GM23338 (cell line): ENCODE measurements around the gene SF3A1.

Experiments
- CREB1 ChIP-seq: fragments of 250-450 bp; sonication (Bioruptor Pico); IDR thresholded peaks from 2 replicates; pipeline ENCODE4 v1.5.0; 2020; ENCODE audit warnings: low read depth, mild to moderate bottlenecking, moderate library complexity
- CTCF ChIP-seq, 2 experiments: fragments of 200-600 bp in 1 of 2; sonication (generic) in 1 of 2; conservative IDR thresholded peaks; 2 replicates each; pipeline versions ENCODE4 v1.5.1 to v1.6.1; 2016 to 2017; ENCODE audit warnings: antibody characterized with exemption in 2 of 2, low read depth in 2 of 2, mild to moderate bottlenecking in 2 of 2, moderate library complexity in 1 of 2
- EZH2 ChIP-seq: fragments of 200-600 bp; sonication (generic); IDR thresholded peaks from one replicate; pipeline ENCODE4 v1.8.0; 2017; ENCODE audit warnings: antibody characterized with exemption, mild to moderate bottlenecking, low read depth; ENCODE audit not compliant: unreplicated experiment
- EZH2phosphoT487 ChIP-seq: fragments of 200-600 bp; sonication (generic); IDR thresholded peaks from one replicate; pipeline ENCODE4 v1.8.1; 2018; ENCODE audit warnings: antibody characterized with exemption; ENCODE audit not compliant: unreplicated experiment
- JUNB ChIP-seq: IDR thresholded peaks from one replicate; pipeline ENCODE4 v1.6.1; 2016; ENCODE audit warnings: antibody characterized with exemption; ENCODE audit not compliant: unreplicated experiment
- NANOG ChIP-seq: IDR thresholded peaks from 2 replicates; pipeline ENCODE4 v1.6.1; 2016; ENCODE audit warnings: antibody characterized with exemption, borderline replicate concordance
- POLR2AphosphoS5 ChIP-seq: IDR thresholded peaks from 2 replicates; pipeline ENCODE4 v1.6.1; 2016; ENCODE audit warnings: antibody characterized with exemption, low read depth
- REST ChIP-seq: IDR thresholded peaks from one replicate; pipeline ENCODE4 v1.6.1; 2018; ENCODE audit warnings: antibody characterized with exemption; ENCODE audit not compliant: unreplicated experiment
- STAT1 ChIP-seq: IDR thresholded peaks from one replicate; pipeline ENCODE4 v1.6.1; 2016; ENCODE audit warnings: antibody characterized with exemption; ENCODE audit not compliant: unreplicated experiment
- ZNF331 ChIP-seq: fragments of 250-450 bp; sonication (Bioruptor Pico); IDR thresholded peaks from 2 replicates; pipeline ENCODE4 v1.5.0; 2020; ENCODE audit warnings: low read depth, mild to moderate bottlenecking, moderate library complexity
- TF ChIP-seq, protein P1 (sequence below): IDR thresholded peaks from 2 replicates; pipeline ENCODE4 v1.6.1; 2016; ENCODE audit warnings: antibody characterized with exemption
- TF ChIP-seq, protein P2 (sequence below): fragments of 250-450 bp; sonication (Bioruptor Pico); IDR thresholded peaks from 2 replicates; pipeline ENCODE4 v1.5.0; 2020; ENCODE audit warnings: mild to moderate bottlenecking, moderate library complexity

DNA sequence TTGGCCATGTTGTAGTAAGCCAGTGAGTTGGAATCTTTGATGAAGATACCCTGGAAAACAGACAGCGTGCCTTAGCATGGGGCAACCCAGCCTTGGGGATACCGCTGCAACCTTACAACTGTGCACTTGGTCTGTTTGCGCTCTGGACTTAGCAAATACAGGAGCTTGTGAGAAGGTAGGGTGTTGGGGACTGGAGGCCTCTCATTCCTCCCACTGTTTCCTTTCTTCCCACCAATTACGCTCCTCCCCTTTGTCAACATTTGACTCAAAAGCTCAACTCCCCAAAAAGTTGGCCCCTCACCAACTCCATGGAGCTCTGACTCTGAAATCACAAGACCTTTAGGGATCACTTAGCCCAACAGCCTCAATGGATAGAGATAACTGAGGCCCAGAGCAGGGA, 22.0 kb downstream of the SF3A1 start:
- TF ChIP-seq CTCF (conservative IDR thresholded peaks at IDR 0.05; ENCODE audit: low read depth in 2 of 2), result no peak
- TF ChIP-seq EZH2, result no peak
- no peak for TF ChIP-seq EZH2phosphoT487
- no peak for TF ChIP-seq POLR2AphosphoS5
- TF ChIP-seq ZNF331, result no peak
- no peak for TF ChIP-seq REST
- TF ChIP-seq NANOG, result no peak
- TF ChIP-seq, protein P1, sequence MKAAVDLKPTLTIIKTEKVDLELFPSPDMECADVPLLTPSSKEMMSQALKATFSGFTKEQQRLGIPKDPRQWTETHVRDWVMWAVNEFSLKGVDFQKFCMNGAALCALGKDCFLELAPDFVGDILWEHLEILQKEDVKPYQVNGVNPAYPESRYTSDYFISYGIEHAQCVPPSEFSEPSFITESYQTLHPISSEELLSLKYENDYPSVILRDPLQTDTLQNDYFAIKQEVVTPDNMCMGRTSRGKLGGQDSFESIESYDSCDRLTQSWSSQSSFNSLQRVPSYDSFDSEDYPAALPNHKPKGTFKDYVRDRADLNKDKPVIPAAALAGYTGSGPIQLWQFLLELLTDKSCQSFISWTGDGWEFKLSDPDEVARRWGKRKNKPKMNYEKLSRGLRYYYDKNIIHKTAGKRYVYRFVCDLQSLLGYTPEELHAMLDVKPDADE, result no peak
- TF ChIP-seq JUNB, result no peak
- no peak for TF ChIP-seq CREB1
- no peak for TF ChIP-seq STAT1
- TF ChIP-seq, protein P2, sequence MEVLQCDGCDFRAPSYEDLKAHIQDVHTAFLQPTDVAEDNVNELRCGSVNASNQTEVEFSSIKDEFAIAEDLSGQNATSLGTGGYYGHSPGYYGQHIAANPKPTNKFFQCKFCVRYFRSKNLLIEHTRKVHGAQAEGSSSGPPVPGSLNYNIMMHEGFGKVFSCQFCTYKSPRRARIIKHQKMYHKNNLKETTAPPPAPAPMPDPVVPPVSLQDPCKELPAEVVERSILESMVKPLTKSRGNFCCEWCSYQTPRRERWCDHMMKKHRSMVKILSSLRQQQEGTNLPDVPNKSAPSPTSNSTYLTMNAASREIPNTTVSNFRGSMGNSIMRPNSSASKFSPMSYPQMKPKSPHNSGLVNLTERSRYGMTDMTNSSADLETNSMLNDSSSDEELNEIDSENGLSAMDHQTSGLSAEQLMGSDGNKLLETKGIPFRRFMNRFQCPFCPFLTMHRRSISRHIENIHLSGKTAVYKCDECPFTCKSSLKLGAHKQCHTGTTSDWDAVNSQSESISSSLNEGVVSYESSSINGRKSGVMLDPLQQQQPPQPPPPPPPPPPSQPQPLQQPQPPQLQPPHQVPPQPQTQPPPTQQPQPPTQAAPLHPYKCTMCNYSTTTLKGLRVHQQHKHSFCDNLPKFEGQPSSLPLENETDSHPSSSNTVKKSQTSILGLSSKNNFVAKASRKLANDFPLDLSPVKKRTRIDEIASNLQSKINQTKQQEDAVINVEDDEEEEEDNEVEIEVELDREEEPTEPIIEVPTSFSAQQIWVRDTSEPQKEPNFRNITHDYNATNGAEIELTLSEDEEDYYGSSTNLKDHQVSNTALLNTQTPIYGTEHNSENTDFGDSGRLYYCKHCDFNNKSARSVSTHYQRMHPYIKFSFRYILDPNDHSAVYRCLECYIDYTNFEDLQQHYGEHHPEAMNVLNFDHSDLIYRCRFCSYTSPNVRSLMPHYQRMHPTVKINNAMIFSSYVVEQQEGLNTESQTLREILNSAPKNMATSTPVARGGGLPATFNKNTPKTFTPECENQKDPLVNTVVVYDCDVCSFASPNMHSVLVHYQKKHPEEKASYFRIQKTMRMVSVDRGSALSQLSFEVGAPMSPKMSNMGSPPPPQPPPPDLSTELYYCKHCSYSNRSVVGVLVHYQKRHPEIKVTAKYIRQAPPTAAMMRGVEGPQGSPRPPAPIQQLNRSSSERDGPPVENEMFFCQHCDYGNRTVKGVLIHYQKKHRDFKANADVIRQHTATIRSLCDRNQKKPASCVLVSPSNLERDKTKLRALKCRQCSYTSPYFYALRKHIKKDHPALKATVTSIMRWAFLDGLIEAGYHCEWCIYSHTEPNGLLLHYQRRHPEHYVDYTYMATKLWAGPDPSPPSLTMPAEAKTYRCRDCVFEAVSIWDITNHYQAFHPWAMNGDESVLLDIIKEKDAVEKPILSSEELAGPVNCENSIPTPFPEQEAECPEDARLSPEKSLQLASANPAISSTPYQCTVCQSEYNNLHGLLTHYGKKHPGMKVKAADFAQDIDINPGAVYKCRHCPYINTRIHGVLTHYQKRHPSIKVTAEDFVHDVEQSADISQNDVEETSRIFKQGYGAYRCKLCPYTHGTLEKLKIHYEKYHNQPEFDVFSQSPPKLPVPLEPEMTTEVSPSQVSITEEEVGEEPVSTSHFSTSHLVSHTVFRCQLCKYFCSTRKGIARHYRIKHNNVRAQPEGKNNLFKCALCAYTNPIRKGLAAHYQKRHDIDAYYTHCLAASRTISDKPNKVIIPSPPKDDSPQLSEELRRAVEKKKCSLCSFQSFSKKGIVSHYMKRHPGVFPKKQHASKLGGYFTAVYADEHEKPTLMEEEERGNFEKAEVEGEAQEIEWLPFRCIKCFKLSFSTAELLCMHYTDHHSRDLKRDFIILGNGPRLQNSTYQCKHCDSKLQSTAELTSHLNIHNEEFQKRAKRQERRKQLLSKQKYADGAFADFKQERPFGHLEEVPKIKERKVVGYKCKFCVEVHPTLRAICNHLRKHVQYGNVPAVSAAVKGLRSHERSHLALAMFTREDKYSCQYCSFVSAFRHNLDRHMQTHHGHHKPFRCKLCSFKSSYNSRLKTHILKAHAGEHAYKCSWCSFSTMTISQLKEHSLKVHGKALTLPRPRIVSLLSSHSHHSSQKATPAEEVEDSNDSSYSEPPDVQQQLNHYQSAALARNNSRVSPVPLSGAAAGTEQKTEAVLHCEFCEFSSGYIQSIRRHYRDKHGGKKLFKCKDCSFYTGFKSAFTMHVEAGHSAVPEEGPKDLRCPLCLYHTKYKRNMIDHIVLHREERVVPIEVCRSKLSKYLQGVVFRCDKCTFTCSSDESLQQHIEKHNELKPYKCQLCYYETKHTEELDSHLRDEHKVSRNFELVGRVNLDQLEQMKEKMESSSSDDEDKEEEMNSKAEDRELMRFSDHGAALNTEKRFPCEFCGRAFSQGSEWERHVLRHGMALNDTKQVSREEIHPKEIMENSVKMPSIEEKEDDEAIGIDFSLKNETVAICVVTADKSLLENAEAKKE (CRISPR knock-in tag), result no peak
